GM12864 (cell line): Measurements from ENCODE around the gene C9orf85.

Experiments
- DNase-seq: peaks from one replicate; pipeline ENCODE4 v3.0.0-alpha.2; 2011; ENCODE audit warnings: low read depth
- H3K4me3 ChIP-seq: 2 replicates; pipeline ENCODE4 v1.5.1; 2011; ENCODE audit warnings: mild to moderate bottlenecking, low read depth, low read length, control low read depth
- CTCF ChIP-seq: IDR thresholded peaks from 2 replicates; pipeline ENCODE4 v1.5.1; 2011; ENCODE audit warnings: low read depth, mild to moderate bottlenecking, moderate library complexity, low read length, control low read depth, inconsistent platforms; ENCODE audit errors: missing control alignments

Gene C9orf85

DNA sequence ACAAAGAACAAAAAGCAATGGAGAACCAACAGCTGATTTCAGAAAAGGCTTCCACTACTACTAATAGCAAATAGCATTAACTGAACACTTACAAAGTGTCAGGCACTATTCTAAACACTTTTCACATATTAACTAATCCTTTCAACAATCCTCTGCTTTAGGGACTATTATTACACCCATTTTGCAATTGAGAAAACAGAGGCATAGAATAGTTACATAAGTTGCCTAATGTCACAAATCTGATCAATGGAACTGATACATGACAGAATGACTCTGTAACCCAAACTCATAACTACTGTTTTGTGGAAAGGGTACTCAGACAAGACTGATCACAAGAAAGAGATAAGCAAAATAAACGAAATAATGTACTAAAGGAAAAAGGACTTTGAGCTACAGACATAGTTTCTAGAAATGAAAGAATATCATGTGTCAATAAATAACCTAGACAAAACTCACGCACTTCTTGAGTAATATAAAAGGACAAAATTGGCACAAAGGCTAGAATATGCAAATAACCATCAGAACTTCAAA lies 31.7 kb upstream of the C9orf85 start:
- no peak for TF ChIP-seq CTCF
- no peak for DNase-seq
- H3K4me3 ChIP-seq: no peak overlapping the region

- H3K4me3 ChIP-seq: no peak overlapping the region
- TF ChIP-seq CTCF: no peak
Observed at GRCh38 chr9:71884005-71884404, 27.4 kb upstream of the C9orf85 start.

DNA sequence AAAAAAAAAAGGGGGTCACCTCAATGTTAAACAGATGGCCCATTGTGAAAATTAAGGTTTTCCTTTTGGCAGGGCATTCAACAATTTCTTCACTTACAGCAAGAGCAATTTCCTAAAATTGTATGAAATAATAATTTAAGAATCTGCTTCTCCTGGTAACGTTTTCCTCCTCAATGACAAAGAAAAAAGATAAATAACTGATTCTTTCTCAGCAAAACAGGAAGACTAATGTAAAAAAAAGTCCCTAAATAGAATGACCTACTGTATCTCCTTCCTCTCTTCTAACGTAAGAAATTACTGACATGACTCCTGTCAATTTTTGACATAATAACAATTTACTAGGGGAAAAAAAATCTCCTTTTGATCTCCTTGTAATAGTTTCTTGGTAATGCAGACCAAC lies 26.0 kb upstream of the C9orf85 start:
- no peak for DNase-seq
- no peak overlapping the region for H3K4me3 ChIP-seq

More at GRCh38 chr9:71884005-71884404, 27.4 kb upstream of the C9orf85 start:
- no peak for DNase-seq

GRCh38 chr9:71886015-71886414 lies 25.4 kb upstream of the C9orf85 start:
- no peak overlapping the region for H3K4me3 ChIP-seq
- TF ChIP-seq CTCF: no peak
- DNase-seq: no peak

More for the DNA sequence above, 26.0 kb upstream of the C9orf85 start:
- TF ChIP-seq CTCF: no peak

GRCh38 chr9:71886541-71886940 lies 24.9 kb upstream of the C9orf85 start:
- TF ChIP-seq CTCF: no peak
- no peak for DNase-seq
- H3K4me3 ChIP-seq: no peak overlapping the region

DNA sequence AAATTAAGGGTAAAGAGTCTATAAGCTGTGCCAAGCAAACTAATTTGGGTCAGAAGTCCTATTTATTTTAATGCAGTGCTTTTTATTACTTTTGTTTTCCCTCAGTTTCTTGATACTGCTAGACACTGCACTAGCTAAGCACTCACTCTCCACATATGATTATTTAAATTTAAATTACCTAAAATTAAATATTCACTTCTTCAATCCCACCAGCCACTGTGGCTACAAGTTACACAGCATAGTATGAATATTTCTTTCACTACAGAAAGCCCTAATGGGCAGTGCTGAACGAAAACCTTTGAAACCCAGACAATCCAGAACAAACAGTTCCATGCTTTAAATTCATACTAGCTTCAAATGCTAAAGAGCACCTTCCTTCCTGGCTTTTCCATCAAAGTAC lies 24.1 kb upstream of the C9orf85 start:
- H3K4me3 ChIP-seq: no peak overlapping the region
- TF ChIP-seq CTCF: no peak
- DNase-seq: no peak

GRCh38 chr9:71890042-71890679 lies 21.3 kb upstream of the C9orf85 start:
- no peak for DNase-seq
- no peak for TF ChIP-seq CTCF
- no peak overlapping the region for H3K4me3 ChIP-seq
